NOMO-1 (cell line): ENCODE results near the gene ITGA5.
A peak's percentile ranks its signal among the peaks of the same experiment; 100 is the strongest.

Experiments
- DNase-seq, 2 experiments: peaks; one replicate each; lab custom pipeline; 2025; ENCODE audit not compliant: unreplicated experiment in 2 of 2; lab: John Stamatoyannopoulos, UW

The ITGA5 gene

GRCh38 chr12:54431911-54432814 is 13.1 kb upstream of the ITGA5 start:
- DNase-seq: no peak

GRCh38 chr12:54430471-54431069 is 11.5 kb upstream of the ITGA5 start:
- no peak for DNase-seq

- DNase-seq: no peak
Observed at GRCh38 chr12:54429014-54429471, 10.0 kb upstream of the ITGA5 start.

GRCh38 chr12:54428050-54429013 is 9.3 kb upstream of the ITGA5 start:
- no peak for DNase-seq

GRCh38 chr12:54427106-54427505 is 8.0 kb upstream of the ITGA5 start:
- no peak for DNase-seq

- no peak for DNase-seq
Observed at GRCh38 chr12:54426690-54427089, 7.6 kb upstream of the ITGA5 start.

- no peak for DNase-seq
Observed at GRCh38 chr12:54425702-54426101, 6.6 kb upstream of the ITGA5 start.

- DNase-seq: no peak
Observed at GRCh38 chr12:54424224-54424623, 5.2 kb upstream of the ITGA5 start.

- DNase-seq: no peak
Observed at GRCh38 chr12:54423816-54424150, 4.7 kb upstream of the ITGA5 start.

- DNase-seq: no peak
Observed at GRCh38 chr12:54421879-54422250, 2.8 kb upstream of the ITGA5 start.

- no peak for DNase-seq
Observed at GRCh38 chr12:54421175-54421878, 2.3 kb upstream of the ITGA5 start.

GRCh38 chr12:54420766-54421144 is 1.7 kb upstream of the ITGA5 start:
- DNase-seq: no peak

GRCh38 chr12:54418441-54419087 is 502 bp downstream of the ITGA5 start:
- no peak for DNase-seq

GRCh38 chr12:54417712-54418440 is 1.2 kb downstream of the ITGA5 start:
- no peak for DNase-seq

GRCh38 chr12:54416687-54417603 is 2.1 kb downstream of the ITGA5 start:
- no peak for DNase-seq

- DNase-seq: peak in 1 of 2 experiments; percentile 28
Observed at GRCh38 chr12:54415221-54415929, 3.7 kb downstream of the ITGA5 start.

GRCh38 chr12:54413284-54414190 is 5.5 kb downstream of the ITGA5 start:
- peak; percentile 78 to 79 for DNase-seq
